K562 (cell line): ENCODE measurements around the gene FRMD4A. TPM values are rescaled to one million over a fixed set of nuclear protein-coding genes. Genes with fewer than 3 reads are reported as not detected.

Experiments
- ATAC-seq: fragments of 200-7000 bp; cut with Tn5 transposase; 3 replicates; pipeline ENCODE4 v1.9.1; 2020; ENCODE audit warnings: moderate library complexity
- BruUV-seq: library from RNA; stranded (reverse); fragments of 400-500 nt; replicated peaks from 2 replicates; lab custom pipeline; 2021; lab: Mats Ljungman, UMichigan
- CTCF ChIA-PET: fragments of 300-600 bp; formaldehyde crosslinking; extraction: SDS; loops from one replicate; lab custom pipeline; 2021; ENCODE audit warnings: low intra/inter-chr PET ratio; lab: Yijun Ruan, JAX
- POLR2A ChIA-PET: fragments of 300-600, 350-650 bp; sonication (Branson Sonifier 250); formaldehyde crosslinking; extraction: SDS; loops from one replicate; lab custom pipeline; 2021; ENCODE audit warnings: antibody characterized with exemption, inconsistent platforms; lab: Yijun Ruan, JAX
- DNase-seq, 4 experiments: peaks; one replicate each; pipeline versions ENCODE4 v3.0.0 to v3.0.0-alpha.2; 2011 to 2018; ENCODE audit warnings: low spot score in 3 of 4, mixed read lengths in 3 of 4; ENCODE audit errors: extremely low read depth in 1 of 4
- FAIRE-seq: peaks from 2 replicates; lab custom pipeline; 2011; peaks lifted over from hg19 to GRCh38; lab: Jason Lieb, UNC
- H2AFZ ChIP-seq: 2 replicates; pipeline ENCODE4 v1.6.0; 2011; ENCODE audit warnings: low read depth, low read length, control low read depth, inconsistent platforms
- H3K27ac ChIP-seq: fragments of 200-600 bp; 3 replicates; pipeline ENCODE4 v1.8.0; 2011; ENCODE audit warnings: low read depth, mild to moderate bottlenecking, control low read depth, inconsistent platforms, low read length, moderate library complexity, mixed read lengths; ENCODE audit errors: extremely low read depth
- H3K27me3 ChIP-seq, 2 experiments: fragments of 300-600 bp in 1 of 2; 2 replicates in 1 of 2; 3 replicates in 1 of 2; pipeline versions ENCODE4 v1.6.0 to v1.8.0; 2011; ENCODE audit warnings: inconsistent platforms in 2 of 2, low read length in 2 of 2, mild to moderate bottlenecking in 1 of 2, mixed read lengths in 1 of 2, moderate library complexity in 1 of 2; ENCODE audit not compliant: control insufficient read depth in 2 of 2, insufficient read depth in 2 of 2
- H3K36me3 ChIP-seq: fragments of 300-600 bp; 3 replicates; pipeline ENCODE4 v1.8.0; 2011; ENCODE audit warnings: mild to moderate bottlenecking, low read length, inconsistent platforms; ENCODE audit not compliant: control insufficient read depth, insufficient read depth
- H3K4me1 ChIP-seq, 2 experiments: fragments of 200-600 bp in 1 of 2; replicated peaks in 1 of 2; 2 replicates in 1 of 2; 3 replicates in 1 of 2; pipeline versions ENCODE4 v1.5.1 to v1.8.0; 2011; ENCODE audit warnings: inconsistent platforms in 2 of 2, low read length in 2 of 2, mild to moderate bottlenecking in 1 of 2, mixed read lengths in 1 of 2, moderate library complexity in 1 of 2; ENCODE audit not compliant: control insufficient read depth in 2 of 2, insufficient read depth in 2 of 2
- H3K4me2 ChIP-seq: 2 replicates; pipeline ENCODE4 v1.6.1; 2011; ENCODE audit warnings: low read length, control low read depth, inconsistent platforms, mixed read lengths; ENCODE audit not compliant: insufficient read depth
- H3K4me3 ChIP-seq: fragments of 200-600 bp; sonication (generic), shearing (Covaris generic); 2 replicates; pipeline ENCODE4 v1.5.1; 2016; ENCODE audit warnings: control low read depth, inconsistent platforms
- H3K79me2 ChIP-seq: fragments of 200-600 bp; 3 replicates; pipeline ENCODE4 v1.8.0; 2011; ENCODE audit warnings: low read length, inconsistent platforms; ENCODE audit not compliant: control insufficient read depth, insufficient read depth
- H3K9ac ChIP-seq, 2 experiments: 2 replicates each; pipeline versions ENCODE4 v1.6.0 to v1.6.1; 2011; ENCODE audit warnings: low read depth in 2 of 2, low read length in 2 of 2, control low read depth in 1 of 2, inconsistent platforms in 1 of 2, mild to moderate bottlenecking in 1 of 2, mixed read lengths in 1 of 2; ENCODE audit not compliant: insufficient read depth in 1 of 2
- H3K9me1 ChIP-seq: one replicate; pipeline ENCODE4 v1.6.0; 2011; ENCODE audit warnings: inconsistent platforms, mild to moderate bottlenecking, low read length, moderate library complexity; ENCODE audit not compliant: control insufficient read depth, insufficient read depth
- H3K9me3 ChIP-seq: replicated peaks from 2 replicates; pipeline ENCODE4 v1.5.1; 2011; ENCODE audit warnings: low read depth, low read length, inconsistent platforms; ENCODE audit not compliant: control insufficient read depth, insufficient read depth
- H4K20me1 ChIP-seq: replicated peaks from 2 replicates; pipeline ENCODE4 v1.6.1; 2011; ENCODE audit warnings: low read length, inconsistent platforms, mixed read lengths; ENCODE audit not compliant: control insufficient read depth, insufficient read depth
- HMGN3 ChIP-seq: IDR thresholded peaks from 2 replicates; pipeline ENCODE4 v1.6.1; 2011; ENCODE audit warnings: borderline replicate concordance, low read depth, mild to moderate bottlenecking, mixed read lengths, low read length; ENCODE audit not compliant: insufficient read length; ENCODE audit errors: extremely low read depth
- JUNB ChIP-seq: fragments of 450-650 bp; formaldehyde crosslinking; conservative IDR thresholded peaks from 2 replicates; pipeline ENCODE4 v1.4.0; 2020; ENCODE audit warnings: mild to moderate bottlenecking
- MAFK ChIP-seq: IDR thresholded peaks from 2 replicates; pipeline ENCODE4 v1.6.1; 2011; ENCODE audit warnings: low read length, improper control_type of control experiment
- RBFOX2 ChIP-seq: fragments of 200-400 bp; formaldehyde crosslinking; IDR thresholded peaks from 2 replicates; pipeline ENCODE4 v1.6.1; 2017; ENCODE audit warnings: low read depth, mild to moderate bottlenecking, low read length, moderate library complexity
- ZEB2 ChIP-seq: fragments of 450-650 bp; IDR thresholded peaks from 2 replicates; pipeline ENCODE4 v1.6.1; 2016
- ZFP1 ChIP-seq: fragments of 450-650 bp; formaldehyde crosslinking; IDR thresholded peaks from 2 replicates; pipeline ENCODE4 v1.4.0; 2020; ENCODE audit warnings: mild to moderate bottlenecking, mixed read lengths
- ZFP30 ChIP-seq: fragments of 250-450 bp; sonication (Bioruptor Pico); IDR thresholded peaks from 2 replicates; pipeline ENCODE4 v1.8.0; 2022; ENCODE audit warnings: moderate library complexity, mild to moderate bottlenecking, inconsistent platforms, borderline replicate concordance
- ZZZ3 ChIP-seq: fragments of 450-650 bp; IDR thresholded peaks from 2 replicates; pipeline ENCODE4 v1.6.1; 2016; ENCODE audit warnings: antibody characterized with exemption, mild to moderate bottlenecking, moderate library complexity
- WGBS: fragments of 100-300 bp; shearing (Covaris generic); methylation state at CpG from one replicate; pipeline ENCODE4 v1.1.6; 2016; ENCODE audit warnings: low coverage, mixed read lengths; ENCODE audit not compliant: insufficient coverage; ENCODE audit errors: missing lambda C conversion rate; 5-methylcytosine and 5-hydroxymethylcytosine counted together
- in situ Hi-C: fragments of 300-500 bp; cut with MboI; formaldehyde crosslinking; loops from 4 replicates; pipeline ENCODE4 v1.15.0; 2018; ENCODE audit warnings: inconsistent platforms, mixed read lengths
- intact Hi-C: fragments of 100-400 bp; cut with micrococcal nuclease; formaldehyde crosslinking; loops from 2 replicates; pipeline ENCODE4 v1.14.2; 2022
- polyA plus RNA-seq, 8 experiments: library from polyadenylated mRNA; depleted of rRNA in 4 of 8; stranded (reverse) in 5 of 8; unstranded in 3 of 8; fragments of >200 nt; fragmentation: Nextera tagmentation in 2 of 8; fragmentation: Illumina TruSeq in 1 of 8; extraction: Ambion mirVana in 2 of 8; extraction: Trizol in 1 of 8; gene quantifications; 2 replicates each; pipeline versions ENCODE4 v1.2.1 to v1.2.3, GENCODE V29; 2011 to 2014; ENCODE audit warnings: inconsistent platforms in 1 of 8, missing spikeins in 1 of 8
- total RNA-seq, 7 experiments: library from RNA; depleted of rRNA in 6 of 7; stranded (reverse); fragments of >200 nt in 6 of 7; fragmentation: Illumina TruSeq in 2 of 7; extraction: Trizol in 2 of 7; gene quantifications; 2 replicates each; pipeline versions ENCODE4 v1.2.1 to v1.2.3, GENCODE V29; 2011 to 2021; ENCODE audit warnings: low replicate concordance in 1 of 7
- TF ChIP-seq, protein P1 (sequence below): fragments of 450-650 bp; IDR thresholded peaks from 2 replicates; pipeline ENCODE4 v1.6.1; 2018; ENCODE audit warnings: mild to moderate bottlenecking, low read depth; ENCODE audit not compliant: partially characterized antibody
- TF ChIP-seq, protein P2 (sequence below): fragments of 450-650 bp; IDR thresholded peaks from 2 replicates; pipeline ENCODE4 v1.6.1; 2016; ENCODE audit warnings: mild to moderate bottlenecking

The FRMD4A gene
- total and polyA plus RNA-seq, 9 of the 15 experiments (the other 6 are each of a cell fraction or from before 2014, with no cell fraction given): 0.80 to 5.2 (median 3.0) TPM

DNA sequence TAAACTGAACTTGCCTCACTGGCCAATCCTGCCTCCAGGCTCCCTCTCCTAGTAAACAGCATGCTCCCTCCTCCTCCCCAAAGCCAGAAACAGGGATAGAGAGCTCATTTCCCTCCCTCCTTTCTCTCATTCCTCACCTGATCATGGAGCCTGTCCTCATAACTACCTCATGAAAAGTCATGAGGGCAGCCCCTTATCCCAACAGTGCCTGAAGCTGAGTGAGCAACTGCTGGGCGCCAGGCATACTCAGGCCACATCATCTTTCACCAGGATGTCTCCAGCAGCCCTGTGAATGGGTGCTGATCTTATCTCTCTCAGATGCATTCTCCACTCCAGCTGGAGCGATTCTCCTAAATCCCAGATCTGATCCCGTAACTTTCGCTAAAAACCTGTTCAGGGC, 436.8 kb downstream of the FRMD4A start:
- WGBS: 3% methylated on average over 4 of the region's 4 CpGs
- Histone ChIP-seq H3K9me1 (no peaks in the 10 kb centered on the region), H3K27me3 (peaks cover 24 to 44% of the 10 kb centered on the region in 2 experiments; a peak in 4 of 5 replicates), H3K79me2 (no peaks in the 10 kb centered on the region), H3K4me2 (no peak overlapping the region), H4K20me1 (peaks cover 6% of the 10 kb centered on the region; the same call in 1 of the 2 replicates), H3K9ac (no peak overlapping the region), H3K4me3 (no peak overlapping the region), H3K27ac (no peak overlapping the region), H3K9me3 (no peaks in the 10 kb centered on the region), H2AFZ (no peak overlapping the region), H3K36me3 (no peaks in the 10 kb centered on the region), H3K4me1 (no peaks in the 10 kb centered on the region)
- in situ Hi-C loops (no loop called here), intact Hi-C loops (no loop called here)
- FAIRE-seq (no peak), ATAC-seq (no peak), DNase-seq (no peak)
- POLR2A ChIA-PET: no interaction called here
- no peak for TF ChIP-seq HMGN3
- no peak for TF ChIP-seq ZFP1
- TF ChIP-seq, protein P1, sequence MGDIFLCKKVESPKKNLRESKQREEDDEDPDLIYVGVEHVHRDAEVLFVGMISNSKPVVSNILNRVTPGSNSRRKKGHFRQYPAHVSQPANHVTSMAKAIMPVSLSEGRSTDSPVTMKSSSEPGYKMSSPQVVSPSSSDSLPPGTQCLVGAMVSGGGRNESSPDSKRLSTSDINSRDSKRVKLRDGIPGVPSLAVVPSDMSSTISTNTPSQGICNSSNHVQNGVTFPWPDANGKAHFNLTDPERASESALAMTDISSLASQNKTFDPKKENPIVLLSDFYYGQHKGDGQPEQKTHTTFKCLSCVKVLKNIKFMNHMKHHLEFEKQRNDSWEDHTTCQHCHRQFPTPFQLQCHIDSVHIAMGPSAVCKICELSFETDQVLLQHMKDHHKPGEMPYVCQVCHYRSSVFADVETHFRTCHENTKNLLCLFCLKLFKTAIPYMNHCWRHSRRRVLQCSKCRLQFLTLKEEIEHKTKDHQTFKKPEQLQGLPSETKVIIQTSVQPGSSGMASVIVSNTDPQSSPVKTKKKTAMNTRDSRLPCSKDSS: no peak
- TF ChIP-seq RBFOX2: no peak
- TF ChIP-seq ZEB2: no peak
- TF ChIP-seq, protein P2, sequence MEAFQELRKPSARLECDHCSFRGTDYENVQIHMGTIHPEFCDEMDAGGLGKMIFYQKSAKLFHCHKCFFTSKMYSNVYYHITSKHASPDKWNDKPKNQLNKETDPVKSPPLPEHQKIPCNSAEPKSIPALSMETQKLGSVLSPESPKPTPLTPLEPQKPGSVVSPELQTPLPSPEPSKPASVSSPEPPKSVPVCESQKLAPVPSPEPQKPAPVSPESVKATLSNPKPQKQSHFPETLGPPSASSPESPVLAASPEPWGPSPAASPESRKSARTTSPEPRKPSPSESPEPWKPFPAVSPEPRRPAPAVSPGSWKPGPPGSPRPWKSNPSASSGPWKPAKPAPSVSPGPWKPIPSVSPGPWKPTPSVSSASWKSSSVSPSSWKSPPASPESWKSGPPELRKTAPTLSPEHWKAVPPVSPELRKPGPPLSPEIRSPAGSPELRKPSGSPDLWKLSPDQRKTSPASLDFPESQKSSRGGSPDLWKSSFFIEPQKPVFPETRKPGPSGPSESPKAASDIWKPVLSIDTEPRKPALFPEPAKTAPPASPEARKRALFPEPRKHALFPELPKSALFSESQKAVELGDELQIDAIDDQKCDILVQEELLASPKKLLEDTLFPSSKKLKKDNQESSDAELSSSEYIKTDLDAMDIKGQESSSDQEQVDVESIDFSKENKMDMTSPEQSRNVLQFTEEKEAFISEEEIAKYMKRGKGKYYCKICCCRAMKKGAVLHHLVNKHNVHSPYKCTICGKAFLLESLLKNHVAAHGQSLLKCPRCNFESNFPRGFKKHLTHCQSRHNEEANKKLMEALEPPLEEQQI: no peak
- no peak for TF ChIP-seq ZZZ3
- no peak for TF ChIP-seq ZFP30 (CRISPR knock-in tag)
- no peak for TF ChIP-seq JUNB (CRISPR knock-in tag)
- no peak for TF ChIP-seq MAFK
- CTCF ChIA-PET: no interaction called here
- BruUV-seq: no TSS peak
